ENCODE results near the gene TSPAN9. TPM values are rescaled to one million over a fixed set of nuclear protein-coding genes. Genes with fewer than 3 reads are reported as not detected.

Gene TSPAN9
- total and polyA plus RNA-seq, 2 of the 4 experiments (the other 2 are of a cell fraction) = 17.7 to 39.1 TPM

GRCh38 chr12:3296409-3296701 lies 219.2 kb downstream of the TSPAN9 start (continued):
- TF ChIP-seq CTCF (conservative IDR thresholded peaks at IDR 0.05; ENCODE audit: low read depth, low read length) = no peak

- Histone ChIP-seq H3K36me3 (ENCODE audit: control insufficient read depth, insufficient read depth, low read length) (no peaks in the 10 kb centered on the region), H3K4me1 (ENCODE audit: control insufficient read depth, insufficient read depth, low read length) (peaks cover 7% of the 10 kb centered on the region), H3K9me1 (ENCODE audit: insufficient read depth, low read length) (peaks cover 2% of the 10 kb centered on the region), H4K5ac (ENCODE audit: low read depth, low read length) (no peak overlapping the region), H3K27ac (ENCODE audit: insufficient read depth, low read length) (no peak overlapping the region), H3K9me3 (ENCODE audit: control insufficient read depth, insufficient read depth, low read length) (no peaks in the 10 kb centered on the region), H2AK9ac (replicated peaks; ENCODE audit: low read depth, low read length, poor library complexity) (peak overlapping the region; percentile 61), H3K4me2 (ENCODE audit: low read depth, low read length) (no peak overlapping the region), H3K14ac (replicated peaks; ENCODE audit: low read depth, low read length) (no peak overlapping the region), H3K4ac (ENCODE audit: low read depth, low read length) (no peak overlapping the region), H2BK20ac (ENCODE audit: low read depth, low read length) (no peak overlapping the region), H3K79me1 (ENCODE audit: low read depth in 1 of 2, low read length in 2 of 2) (no peaks in the 10 kb centered on the region), H3K4me3 (ENCODE audit: insufficient read depth, low read depth, low read length) (no peak overlapping the region), H4K91ac (ENCODE audit: insufficient read depth, low read depth, low read length) (no peak overlapping the region), H3K18ac (ENCODE audit: low read depth, low read length) (no peak overlapping the region), H2BK120ac (ENCODE audit: low read depth, low read length) (no peak overlapping the region), H4K8ac (ENCODE audit: low read depth in 2 of 2, low read length in 2 of 2) (no peak overlapping the region), H2AFZ (replicated peaks; ENCODE audit: low read length, poor library complexity) (peak overlapping the region; percentile 13), H4K20me1 (ENCODE audit: insufficient read depth, low read length) (peaks cover 7% of the 10 kb centered on the region; the same call in 1 of the 2 replicates), H3K56ac (ENCODE audit: extremely low read depth, insufficient read depth, low read length) (no peak overlapping the region), H2BK5ac (ENCODE audit: low read depth, low read length, poor library complexity, severe bottlenecking) (no peak overlapping the region), H3K27me3 (ENCODE audit: control insufficient read depth, insufficient read depth, low read length) (no peaks in the 10 kb centered on the region; the same call in 1 of the 2 replicates), H2AK5ac (ENCODE audit: low read depth, low read length) (no peak overlapping the region), H3K9ac (ENCODE audit: low read depth, low read length) (no peak overlapping the region), H2BK15ac (ENCODE audit: low read depth, low read length) (no peak overlapping the region), H3K23ac (ENCODE audit: low read depth, low read length) (no peak overlapping the region)
- ChIA-PET POLR2A (ENCODE audit: unreplicated experiment) (no interaction called here), CTCF (interaction anchor here (2.4 to 2.6 kb wide), 2 partner anchors 473 to 479 kb away, joined by 12 to 15 read pairs; no protein-coding TSS in a partner anchor)
- DNase-seq (no peak), ATAC-seq (ENCODE audit: low read depth) (no peak)
- in situ Hi-C loops (cut with MboI; ENCODE audit: low sequenced_read_pairs) = loop anchor here (10.0 kb wide), 1 partner anchor 506 kb away; no protein-coding TSS in a partner anchor
- dilution Hi-C loops (cut with HindIII; ENCODE audit: low sequenced_read_pairs, unreplicated experiment) = no loop called here
- 82% methylated on average over 9 of the region's 17 CpGs; no CpG with 5 or more reads in 1 of the 2 experiments for WGBS, 2 experiments (ENCODE audit: extremely low coverage in 2 of 2, insufficient read length in 1 of 2)
- intact Hi-C loops (cut with micrococcal nuclease) = loop anchor here (5.0 kb wide), 1 partner anchor 359 kb away; no protein-coding TSS in a partner anchor
- BruUV-seq (replicated peaks) = no TSS peak
- TF ChIP-seq USF2 (IDR thresholded peaks at IDR 0.05; ENCODE audit: low read depth, low read length) = no peak
- TF ChIP-seq ELK1 (IDR thresholded peaks at IDR 0.05; ENCODE audit: borderline replicate concordance, low read depth, low read length) = no peak
- no peak for TF ChIP-seq RCOR1 (IDR thresholded peaks at IDR 0.05; ENCODE audit: insufficient replicate concordance, low read length)
- TF ChIP-seq RAD21 (IDR thresholded peaks at IDR 0.05; ENCODE audit: low read length) = no peak
- no peak for TF ChIP-seq CHD1 (IDR thresholded peaks at IDR 0.05; ENCODE audit: low read depth, low read length)
- no peak for TF ChIP-seq SMC3 (IDR thresholded peaks at IDR 0.05; ENCODE audit: low read depth, low read length)
- no peak for TF ChIP-seq BHLHE40 (IDR thresholded peaks at IDR 0.05; ENCODE audit: low read depth, low read length)
- no peak for TF ChIP-seq POLR2A (IDR thresholded peaks at IDR 0.05; ENCODE audit: low read depth, low read length)
- no peak for TF ChIP-seq CEBPB (IDR thresholded peaks at IDR 0.05; ENCODE audit: low read depth, low read length)
- no peak for TF ChIP-seq FOS (IDR thresholded peaks at IDR 0.05; ENCODE audit: low read depth, low read length)
- no peak for TF ChIP-seq RFX5 (IDR thresholded peaks at IDR 0.05; ENCODE audit: low read depth, low read length)
- TF ChIP-seq MAZ (IDR thresholded peaks at IDR 0.05; ENCODE audit: borderline replicate concordance, low read depth, low read length) = no peak
Measured at GRCh38 chr12:3298603-3299002, 221.4 kb downstream of the TSPAN9 start.
